Activated T-cell treated with anti-CD3 and anti-CD28 coated beads for 24 hours (primary cell): ENCODE data around the gene GRIN2C.

ENCODE experiments used
- DNase-seq: peaks from one replicate; pipeline ENCODE4 v3.0.0-alpha.2; 2020; ENCODE audit warnings: low read depth

GRIN2C gene

DNA sequence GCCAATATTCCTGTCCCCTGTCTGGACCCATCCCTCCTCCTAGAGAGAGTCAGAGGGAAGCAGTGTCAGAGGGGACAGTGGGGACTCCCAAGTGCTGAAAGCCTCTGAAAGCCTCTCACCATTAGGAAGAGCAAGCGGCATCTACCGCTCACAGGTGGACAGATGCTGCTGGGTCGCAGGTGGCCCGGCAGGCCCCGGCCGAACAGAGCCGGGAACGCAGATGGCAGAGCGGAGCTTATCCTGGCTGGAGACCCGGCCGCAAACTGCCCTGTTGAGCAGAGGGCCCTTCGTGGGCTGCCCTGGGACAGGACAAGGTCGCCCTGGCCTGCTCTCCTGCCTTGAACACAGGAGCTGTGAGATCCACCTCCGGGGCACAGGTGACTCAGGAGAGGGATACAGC is 60.6 kb downstream of the GRIN2C start:
- no peak for DNase-seq

DNA sequence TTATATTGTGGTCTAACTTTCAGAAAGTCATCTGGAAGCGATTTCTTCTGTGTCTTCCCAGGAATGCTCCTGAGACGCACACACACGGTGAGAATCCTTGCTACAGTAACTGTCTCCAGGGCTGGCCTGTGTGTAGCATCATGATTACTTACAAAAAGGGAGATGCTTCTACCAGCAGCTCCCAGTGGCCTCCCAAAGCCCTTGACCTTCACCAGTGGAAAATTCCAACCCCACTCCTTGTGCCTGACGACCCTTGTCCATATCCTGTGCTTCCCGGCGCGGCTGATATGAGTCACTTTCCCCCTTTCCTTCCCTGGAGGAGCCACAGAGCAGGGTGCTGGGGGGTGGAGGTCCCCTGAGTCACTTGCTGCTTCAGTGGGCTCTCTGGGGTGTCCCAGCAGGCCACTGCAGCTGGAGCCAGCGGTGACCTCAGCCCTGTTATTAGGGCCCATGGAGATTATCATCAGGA is 61.4 kb downstream of the GRIN2C start:
- DNase-seq = no peak

DNA sequence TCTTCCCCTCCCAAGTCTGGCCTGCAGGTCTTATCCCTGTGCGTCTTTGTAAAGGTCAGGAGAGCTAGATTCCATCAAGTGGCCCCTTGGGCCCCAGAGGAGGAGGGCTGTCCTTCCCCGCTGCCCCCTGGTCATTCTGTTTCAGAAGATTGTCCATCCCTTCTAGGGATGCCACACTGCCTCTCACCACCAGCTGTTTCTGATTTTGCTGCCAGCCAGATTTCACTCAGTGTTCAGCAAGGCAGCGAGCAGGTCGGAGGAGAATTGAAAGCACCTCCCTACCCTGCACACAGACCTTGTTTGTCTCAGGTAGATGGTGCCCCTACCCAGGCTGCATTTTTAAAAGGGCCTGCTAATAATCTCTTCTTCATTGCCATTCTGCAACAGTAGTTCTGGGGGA is 61.9 kb downstream of the GRIN2C start:
- no peak for DNase-seq

DNA sequence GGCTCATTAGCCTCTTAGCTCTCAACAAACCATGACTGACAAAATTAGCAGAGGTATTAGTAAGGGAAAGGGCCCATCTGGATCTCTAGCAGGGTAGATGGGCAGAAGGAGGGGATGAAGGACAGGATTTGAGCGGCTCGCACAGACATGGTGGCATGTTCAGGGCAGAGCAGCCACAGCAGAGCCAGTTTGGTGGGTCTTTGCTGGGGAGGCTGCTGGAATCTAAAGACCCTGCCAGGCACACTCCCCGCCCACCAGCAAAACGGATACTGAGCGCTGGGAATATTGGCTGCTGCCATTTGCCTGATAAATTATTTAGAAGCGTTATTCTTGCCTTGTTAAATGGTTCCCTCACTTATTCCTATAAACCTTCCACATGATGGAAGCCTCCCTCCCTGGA is 62.8 kb downstream of the GRIN2C start:
- DNase-seq = no peak

DNA sequence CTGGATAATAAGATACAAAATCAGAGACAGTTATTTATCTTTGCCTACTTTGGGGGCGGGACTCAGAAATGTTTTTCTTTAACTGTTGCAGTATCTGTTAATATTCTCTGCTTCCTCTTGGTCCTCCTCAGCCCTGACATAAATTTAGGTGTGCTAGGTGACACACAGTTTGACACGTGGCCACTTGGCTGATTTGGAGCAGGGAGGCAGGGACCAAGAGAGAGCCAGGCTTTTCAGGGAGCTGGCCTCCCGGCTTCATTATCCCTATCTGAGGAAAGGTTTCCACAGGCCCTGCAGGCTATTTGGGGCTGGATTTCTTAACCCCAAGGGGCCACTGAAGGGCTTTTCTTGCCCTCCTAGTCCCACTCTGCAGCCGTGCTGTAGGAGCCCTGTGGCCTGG is 63.5 kb downstream of the GRIN2C start:
- no peak for DNase-seq

DNA sequence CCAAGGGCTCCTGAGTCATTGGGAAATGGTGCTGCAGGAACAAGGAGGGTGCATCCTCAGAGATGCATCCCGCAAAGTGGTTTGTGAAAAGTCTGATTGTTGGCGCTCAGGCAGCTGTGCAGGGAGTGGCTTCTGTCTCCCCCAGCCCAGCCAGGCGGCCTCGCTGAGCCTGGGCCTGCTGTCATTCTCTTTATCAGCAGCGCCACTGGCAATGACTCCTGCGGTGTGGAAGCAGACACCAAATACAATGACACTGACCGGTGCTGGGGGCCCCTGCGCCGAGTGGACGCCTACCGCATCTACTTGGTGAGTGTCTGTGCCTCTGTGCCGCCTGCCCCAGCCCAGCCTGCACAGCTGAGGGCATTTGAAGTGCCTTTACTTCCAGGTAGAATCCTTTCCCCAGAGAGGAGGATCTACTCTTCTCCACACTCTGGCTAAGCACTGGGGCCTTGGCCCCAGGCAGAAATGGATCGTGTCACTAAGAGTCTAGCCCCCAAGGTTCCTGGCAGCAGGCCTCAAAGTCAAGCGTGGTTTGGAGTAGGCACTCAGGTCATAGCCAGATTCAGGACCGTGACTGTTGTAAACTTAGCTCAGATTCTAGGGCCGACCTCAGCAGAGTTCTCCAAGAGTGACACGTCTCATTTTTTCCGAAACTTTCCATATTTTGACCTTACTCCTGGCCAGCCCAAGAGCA is 64.2 kb downstream of the GRIN2C start:
- DNase-seq = no peak

DNA sequence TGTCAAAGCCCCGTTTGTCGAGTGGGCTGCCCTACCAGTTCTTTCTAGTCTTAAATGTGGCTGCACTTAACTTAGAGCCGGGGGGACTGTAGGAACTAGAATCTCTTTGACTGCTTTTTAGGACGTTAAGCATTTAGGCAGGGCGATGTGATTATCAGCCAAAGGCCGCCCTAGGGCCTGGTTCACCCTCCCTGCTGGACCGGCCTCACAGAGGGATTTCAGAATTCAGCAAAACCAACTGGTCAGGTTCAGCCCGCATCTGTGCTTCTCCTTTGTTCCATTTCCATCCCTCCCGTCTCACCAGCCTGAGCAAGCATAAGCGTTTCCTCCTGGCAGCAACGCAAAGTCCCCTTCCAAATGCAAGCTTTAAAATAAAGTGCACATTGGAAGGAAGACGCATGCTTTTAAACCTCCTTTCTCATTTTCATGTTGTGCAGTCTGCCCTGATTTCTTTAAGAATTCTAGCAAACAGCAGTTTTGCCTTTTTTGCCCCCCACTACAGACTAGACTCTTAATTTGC is 67.0 kb downstream of the GRIN2C start:
- no peak for DNase-seq
